SU-DHL-6 (cell line): ENCODE measurements around the gene ULK3.

Experiments
- H2AFZ ChIP-seq: fragments of 200-600 bp; sonication (generic); 2 replicates; pipeline ENCODE4 v1.6.1; 2014; ENCODE audit warnings: low read depth, mild to moderate bottlenecking, moderate library complexity, mixed read lengths, antibody characterized with exemption, low read length; ENCODE audit not compliant: severe bottlenecking
- H3F3A ChIP-seq: fragments of 200-600 bp; shearing (Covaris generic); 2 replicates; pipeline ENCODE4 v1.6.0; 2016; ENCODE audit warnings: antibody characterized with exemption, mild to moderate bottlenecking; ENCODE audit not compliant: insufficient read depth
- H3K27ac ChIP-seq: fragments of 200-600 bp; sonication (generic); 2 replicates; pipeline ENCODE4 v1.5.1; 2016; ENCODE audit warnings: low read depth, mild to moderate bottlenecking, low read length, moderate library complexity, mixed read lengths
- H3K27me3 ChIP-seq: fragments of 200-600 bp; sonication (generic), shearing (Covaris generic); 2 replicates; pipeline ENCODE4 v1.6.0; 2014; ENCODE audit warnings: mild to moderate bottlenecking, low read length
- H3K36me3 ChIP-seq: fragments of 200-600 bp; sonication (generic); 2 replicates; pipeline ENCODE4 v1.6.1; 2014; ENCODE audit warnings: mild to moderate bottlenecking, low read length, mixed read lengths
- H3K4me2 ChIP-seq: fragments of 300-600, 200-600 bp; shearing (Covaris generic), sonication (generic); 2 replicates; pipeline ENCODE4 v1.6.0; 2014; ENCODE audit warnings: low read length, low read depth, mild to moderate bottlenecking; ENCODE audit not compliant: poor library complexity, severe bottlenecking
- H3K4me3 ChIP-seq: fragments of 200-600 bp; sonication (generic); 2 replicates; pipeline ENCODE4 v1.5.1; 2014; ENCODE audit warnings: antibody characterized with exemption, low read length, mild to moderate bottlenecking, mixed read lengths; ENCODE audit not compliant: insufficient read depth, poor library complexity, severe bottlenecking
- H3K79me2 ChIP-seq: fragments of 200-600 bp; sonication (generic); 2 replicates; pipeline ENCODE4 v1.6.1; 2014; ENCODE audit warnings: mild to moderate bottlenecking, low read length, moderate library complexity; ENCODE audit not compliant: insufficient read depth
- H3K9ac ChIP-seq: fragments of 200-600 bp; sonication (generic); 2 replicates; pipeline ENCODE4 v1.7.0; 2014; ENCODE audit warnings: mild to moderate bottlenecking, low read length
- H3K9me2 ChIP-seq: fragments of 200-600 bp; sonication (generic); replicated peaks from 2 replicates; pipeline ENCODE4 v1.6.1; 2014; ENCODE audit warnings: low read length; ENCODE audit not compliant: insufficient read depth
- H3K9me3 ChIP-seq: fragments of 200-600 bp; sonication (generic); 2 replicates; pipeline ENCODE4 v1.6.1; 2014; ENCODE audit warnings: low read length, mixed read lengths; ENCODE audit not compliant: insufficient read depth
- H4K20me1 ChIP-seq: fragments of 200-600 bp; sonication (generic); 2 replicates; pipeline ENCODE4 v1.6.1; 2014; ENCODE audit warnings: low read depth, mild to moderate bottlenecking, antibody characterized with exemption, low read length, moderate library complexity, mixed read lengths
- EZH2phosphoT487 ChIP-seq: fragments of 200-600 bp; sonication (generic), shearing (Covaris generic); conservative IDR thresholded peaks from 2 replicates; pipeline ENCODE4 v1.6.1; 2018; ENCODE audit warnings: mild to moderate bottlenecking, antibody characterized with exemption, low read length, moderate library complexity, mixed read lengths
- TF ChIP-seq, protein P1 (sequence below): fragments of 200-600 bp; sonication (generic); IDR thresholded peaks from one replicate; pipeline ENCODE4 v1.5.1; 2017; ENCODE audit warnings: antibody characterized with exemption, mild to moderate bottlenecking, low read length, moderate library complexity; ENCODE audit not compliant: insufficient read depth, poor library complexity, severe bottlenecking

The ULK3 gene

GRCh38 chr15:74869372-74869725 is 26.4 kb upstream of the ULK3 start:
- Histone ChIP-seq H3K9me2 (no peaks in the 10 kb centered on the region), H3K9ac (peak overlapping the region; percentile 36; the same call in 1 of the 2 replicates), H2AFZ (no peak overlapping the region), H4K20me1 (peaks cover 3% of the 10 kb centered on the region; the same call in 1 of the 2 replicates), H3K27me3 (no peaks in the 10 kb centered on the region), H3K79me2 (peaks cover 80% of the 10 kb centered on the region), H3K9me3 (no peaks in the 10 kb centered on the region), H3K27ac (peak overlapping the region; percentile 58), H3F3A (peaks cover 9% of the 10 kb centered on the region), H3K4me3 (no peak overlapping the region), H3K36me3 (peaks cover 6% of the 10 kb centered on the region; the same call in 1 of the 2 replicates), H3K4me2 (peak overlapping the region; percentile 40)
- TF ChIP-seq, protein P1, sequence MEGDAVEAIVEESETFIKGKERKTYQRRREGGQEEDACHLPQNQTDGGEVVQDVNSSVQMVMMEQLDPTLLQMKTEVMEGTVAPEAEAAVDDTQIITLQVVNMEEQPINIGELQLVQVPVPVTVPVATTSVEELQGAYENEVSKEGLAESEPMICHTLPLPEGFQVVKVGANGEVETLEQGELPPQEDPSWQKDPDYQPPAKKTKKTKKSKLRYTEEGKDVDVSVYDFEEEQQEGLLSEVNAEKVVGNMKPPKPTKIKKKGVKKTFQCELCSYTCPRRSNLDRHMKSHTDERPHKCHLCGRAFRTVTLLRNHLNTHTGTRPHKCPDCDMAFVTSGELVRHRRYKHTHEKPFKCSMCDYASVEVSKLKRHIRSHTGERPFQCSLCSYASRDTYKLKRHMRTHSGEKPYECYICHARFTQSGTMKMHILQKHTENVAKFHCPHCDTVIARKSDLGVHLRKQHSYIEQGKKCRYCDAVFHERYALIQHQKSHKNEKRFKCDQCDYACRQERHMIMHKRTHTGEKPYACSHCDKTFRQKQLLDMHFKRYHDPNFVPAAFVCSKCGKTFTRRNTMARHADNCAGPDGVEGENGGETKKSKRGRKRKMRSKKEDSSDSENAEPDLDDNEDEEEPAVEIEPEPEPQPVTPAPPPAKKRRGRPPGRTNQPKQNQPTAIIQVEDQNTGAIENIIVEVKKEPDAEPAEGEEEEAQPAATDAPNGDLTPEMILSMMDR, result no peak
- no peak for TF ChIP-seq EZH2phosphoT487

DNA sequence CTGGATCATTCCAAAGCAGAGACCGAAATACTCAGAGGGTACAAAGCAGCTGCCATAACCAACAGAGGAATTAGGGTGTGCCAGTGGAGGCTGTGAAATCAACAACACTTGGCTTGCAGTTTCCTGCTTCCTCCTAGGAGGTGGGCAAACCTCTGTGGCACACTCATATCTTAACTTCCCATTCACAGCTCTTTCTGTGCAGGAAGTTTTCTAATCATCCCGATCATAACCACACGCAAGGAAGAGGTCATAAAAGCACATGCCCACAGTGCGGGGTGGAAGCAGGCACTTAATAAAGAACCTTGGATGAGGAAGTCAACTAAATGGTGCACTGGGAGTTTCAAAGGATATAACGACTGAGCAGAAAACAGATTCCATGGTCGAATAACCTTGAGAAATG is 25.1 kb upstream of the ULK3 start:
- no peaks in the 10 kb centered on the region for H3K9me2 ChIP-seq
- no peak overlapping the region for H2AFZ ChIP-seq
- H3K79me2 ChIP-seq, result peaks cover 90% of the 10 kb centered on the region
- H3K4me2 ChIP-seq, result no peak overlapping the region
- peaks cover 6% of the 10 kb centered on the region; the same call in 1 of the 2 replicates for H3K36me3 ChIP-seq
- no peak overlapping the region for H3K4me3 ChIP-seq
- H4K20me1 ChIP-seq, result peaks cover 3% of the 10 kb centered on the region; the same call in 1 of the 2 replicates
- H3K9ac ChIP-seq, result no peak overlapping the region
- no peaks in the 10 kb centered on the region for H3K9me3 ChIP-seq
- no peaks in the 10 kb centered on the region for H3K27me3 ChIP-seq
- H3K27ac ChIP-seq, result no peak overlapping the region
- H3F3A ChIP-seq, result peaks cover 9% of the 10 kb centered on the region
- no peak for TF ChIP-seq EZH2phosphoT487
- TF ChIP-seq, protein P1, result no peak

DNA sequence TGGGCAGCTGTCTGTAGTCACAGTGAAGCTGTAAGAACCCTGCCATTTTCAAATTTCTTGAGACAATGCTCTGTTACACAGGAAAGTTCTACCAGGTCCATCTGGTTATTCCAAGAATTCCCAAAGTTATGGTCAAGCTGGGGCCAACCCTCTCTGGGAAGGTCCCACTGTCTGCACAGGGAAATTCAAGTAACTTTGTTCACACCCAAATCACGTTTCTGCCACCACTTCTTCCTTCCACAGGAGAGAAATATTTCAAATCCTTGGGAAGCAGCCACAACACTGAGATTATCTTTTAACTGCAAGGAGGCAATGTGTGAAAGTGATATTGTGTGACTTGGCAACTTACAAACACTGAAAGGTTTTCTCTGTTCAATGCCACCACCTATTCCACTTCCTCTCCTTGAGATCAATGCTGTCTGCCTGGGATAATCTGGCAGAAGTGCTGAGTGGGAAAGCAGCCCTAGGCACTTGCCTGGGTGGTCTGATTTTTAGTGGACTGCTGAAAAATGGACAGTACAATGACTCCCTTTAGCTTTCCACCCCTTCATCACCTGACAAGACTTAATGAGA is 24.6 kb upstream of the ULK3 start:
- Histone ChIP-seq H3F3A (peaks cover 9% of the 10 kb centered on the region), H2AFZ (no peak overlapping the region), H3K27me3 (no peaks in the 10 kb centered on the region), H3K36me3 (peaks cover 6% of the 10 kb centered on the region; the same call in 1 of the 2 replicates), H4K20me1 (peaks cover 3% of the 10 kb centered on the region; the same call in 1 of the 2 replicates), H3K27ac (no peak overlapping the region), H3K9me2 (no peaks in the 10 kb centered on the region), H3K4me3 (no peak overlapping the region), H3K4me2 (no peak overlapping the region), H3K9me3 (no peaks in the 10 kb centered on the region), H3K79me2 (peaks cover 91% of the 10 kb centered on the region), H3K9ac (no peak overlapping the region)
- TF ChIP-seq, protein P1, result no peak
